Measurements from ENCODE around the gene CACNB3.
A peak's percentile ranks its signal among the peaks of the same experiment; 100 is the strongest.
"Not testable (repeated sequence)": the region's sequence is repeated elsewhere in the genome, so short reads cannot be mapped to it uniquely, and the experiment has no call there.

Gene CACNB3

DNA sequence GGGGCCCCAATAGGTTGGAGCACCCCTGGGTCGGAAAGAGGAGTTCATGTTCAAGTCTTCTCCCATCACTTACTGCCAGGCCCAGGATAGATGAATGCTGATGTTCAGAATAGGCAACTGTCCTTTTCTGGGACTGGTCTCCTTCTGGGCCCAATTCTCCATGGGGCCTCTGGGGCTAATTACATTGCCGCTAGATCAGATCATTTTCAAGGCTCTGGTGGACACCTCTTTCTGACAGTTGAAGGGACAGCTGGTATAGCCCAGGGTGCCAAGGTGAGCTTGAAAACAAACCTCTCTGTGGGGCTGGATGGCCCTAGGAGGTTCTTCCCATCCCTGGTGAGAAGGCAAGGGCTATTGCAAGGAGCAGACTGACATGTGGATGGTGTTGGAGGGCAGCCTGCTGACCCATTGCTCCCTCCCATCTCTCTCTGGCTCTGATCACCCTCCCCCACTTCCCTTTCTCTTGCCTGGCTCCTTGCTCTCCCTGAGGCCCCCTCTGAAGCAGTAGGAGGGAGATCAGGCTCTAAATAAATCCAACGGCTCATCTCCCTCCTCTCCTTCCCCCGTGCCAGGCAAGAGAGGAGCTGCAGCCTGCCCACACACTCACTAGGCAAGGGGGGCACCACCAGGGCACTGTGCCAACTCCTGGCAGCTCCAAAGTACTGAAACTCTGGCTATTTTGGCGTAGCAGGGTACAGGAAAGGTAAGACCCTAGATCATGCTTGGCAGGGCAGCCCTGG lies 1.9 kb downstream of the CACNB3 start:
- DNase-seq: no peak

DNA sequence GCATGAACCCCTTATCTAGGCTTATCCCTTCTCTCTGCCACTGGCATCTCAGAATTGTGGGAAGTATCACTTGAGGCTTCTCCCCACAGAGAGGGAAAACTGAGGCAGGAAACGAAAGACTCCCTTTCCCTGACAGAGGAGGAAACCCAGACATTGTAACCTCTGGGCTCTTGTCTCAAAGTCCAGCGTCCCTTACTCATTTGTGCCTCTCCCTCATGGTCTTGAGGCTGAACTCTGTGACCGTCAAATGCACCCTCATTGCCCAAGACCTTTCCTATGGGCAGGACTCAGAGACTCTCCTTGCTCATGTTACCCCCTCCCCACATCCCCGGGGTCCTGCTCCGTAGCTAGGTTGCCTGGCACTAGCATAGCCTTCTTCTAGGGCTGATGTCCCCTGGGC lies 3.8 kb downstream of the CACNB3 start:
- no peak for DNase-seq

DNA sequence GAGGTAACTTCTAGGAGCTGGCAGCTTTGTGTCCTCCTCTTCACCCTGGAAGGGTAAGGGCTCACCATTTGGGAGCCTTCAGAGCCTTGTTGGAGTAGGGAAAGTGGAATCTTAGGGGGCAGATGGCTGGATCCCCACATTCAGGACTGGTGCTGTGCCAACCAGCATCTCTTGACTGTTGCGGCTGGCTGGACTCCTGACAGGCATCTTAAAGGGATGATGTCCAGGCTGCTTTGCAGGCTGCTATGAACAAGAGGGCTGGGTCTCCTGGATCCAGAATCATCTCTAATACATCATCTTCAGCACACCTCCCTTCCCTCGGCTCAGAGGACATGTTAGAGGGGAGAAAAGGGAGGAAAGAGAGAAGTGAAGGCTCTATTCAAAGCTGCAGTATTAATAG lies 4.4 kb downstream of the CACNB3 start:
- DNase-seq: no peak

DNA sequence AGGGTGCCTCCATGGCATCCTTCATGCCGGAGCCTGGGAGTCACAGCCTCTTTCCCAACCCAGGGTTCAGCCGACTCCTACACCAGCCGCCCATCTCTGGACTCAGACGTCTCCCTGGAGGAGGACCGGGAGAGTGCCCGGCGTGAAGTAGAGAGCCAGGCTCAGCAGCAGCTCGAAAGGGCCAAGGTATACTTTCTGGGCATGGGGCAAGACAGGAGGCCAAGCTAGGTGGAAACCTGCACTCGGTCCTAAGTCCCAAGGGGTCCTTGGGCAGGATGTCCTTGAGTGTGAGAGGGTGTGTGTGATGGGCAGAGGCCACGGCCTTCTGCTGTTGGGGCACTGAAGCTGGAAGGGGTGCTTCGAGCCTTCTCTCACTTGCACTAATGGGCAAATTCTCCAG lies 5.0 kb downstream of the CACNB3 start:
- DNase-seq: no peak

GRCh38 chr12:48824112-48824511 lies 5.8 kb downstream of the CACNB3 start:
- no peak for DNase-seq

DNA sequence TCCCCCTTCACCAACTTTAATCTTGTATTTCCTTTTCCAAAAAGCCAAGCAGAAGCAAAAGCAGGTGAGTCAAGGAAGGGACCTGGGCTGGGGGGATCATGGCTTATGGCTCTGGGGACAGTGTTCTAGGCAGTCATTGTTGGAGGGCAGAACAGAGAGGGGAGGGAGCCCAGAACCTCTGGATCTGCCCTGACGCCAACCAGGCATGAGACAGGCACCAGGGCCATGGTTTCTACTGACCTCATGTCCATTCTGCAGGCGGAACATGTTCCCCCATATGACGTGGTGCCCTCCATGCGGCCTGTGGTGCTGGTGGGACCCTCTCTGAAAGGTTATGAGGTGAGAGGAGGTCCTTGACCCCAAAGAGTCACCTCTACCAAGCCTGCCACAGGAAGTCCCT lies 6.6 kb downstream of the CACNB3 start:
- no peak for DNase-seq

DNA sequence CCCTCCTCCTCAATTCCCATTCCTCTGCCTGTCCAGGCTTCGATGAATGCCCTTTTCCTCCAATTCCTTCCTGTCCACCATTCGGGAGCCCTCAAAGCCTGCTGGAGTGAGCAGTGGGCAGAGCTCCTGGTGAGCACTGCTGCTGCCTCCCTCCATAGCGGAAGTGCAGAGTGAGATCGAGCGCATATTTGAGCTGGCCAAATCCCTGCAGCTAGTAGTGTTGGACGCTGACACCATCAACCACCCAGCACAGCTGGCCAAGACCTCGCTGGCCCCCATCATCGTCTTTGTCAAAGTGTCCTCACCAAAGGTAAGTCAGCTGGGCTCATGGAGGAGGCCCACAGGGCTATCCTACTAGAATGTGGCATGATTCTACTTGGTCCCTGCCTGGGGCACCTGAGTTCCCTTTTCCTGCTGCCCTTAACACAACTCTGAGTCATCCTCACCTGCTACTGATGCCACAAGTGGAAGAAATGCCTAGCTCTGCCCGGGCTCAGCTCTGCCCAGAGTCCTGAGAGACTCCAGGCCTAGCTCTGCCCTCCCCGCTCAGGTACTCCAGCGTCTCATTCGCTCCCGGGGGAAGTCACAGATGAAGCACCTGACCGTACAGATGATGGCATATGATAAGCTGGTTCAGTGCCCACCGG lies 8.0 kb downstream of the CACNB3 start:
- no peak for DNase-seq

GRCh38 chr12:48827026-48827425 lies 8.7 kb downstream of the CACNB3 start:
- no peak for DNase-seq

DNA sequence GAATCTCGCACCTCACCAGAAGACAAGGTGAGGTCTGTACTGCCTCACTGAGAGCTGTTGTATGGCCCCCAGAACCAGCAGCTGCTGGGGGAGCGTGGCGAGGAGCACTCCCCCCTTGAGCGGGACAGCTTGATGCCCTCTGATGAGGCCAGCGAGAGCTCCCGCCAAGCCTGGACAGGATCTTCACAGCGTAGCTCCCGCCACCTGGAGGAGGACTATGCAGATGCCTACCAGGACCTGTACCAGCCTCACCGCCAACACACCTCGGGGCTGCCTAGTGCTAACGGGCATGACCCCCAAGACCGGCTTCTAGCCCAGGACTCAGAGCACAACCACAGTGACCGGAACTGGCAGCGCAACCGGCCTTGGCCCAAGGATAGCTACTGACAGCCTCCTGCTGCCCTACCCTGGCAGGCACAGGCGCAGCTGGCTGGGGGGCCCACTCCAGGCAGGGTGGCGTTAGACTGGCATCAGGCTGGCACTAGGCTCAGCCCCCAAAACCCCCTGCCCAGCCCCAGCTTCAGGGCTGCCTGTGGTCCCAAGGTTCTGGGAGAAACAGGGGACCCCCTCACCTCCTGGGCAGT lies 9.3 kb downstream of the CACNB3 start:
- no peak for DNase-seq

DNA sequence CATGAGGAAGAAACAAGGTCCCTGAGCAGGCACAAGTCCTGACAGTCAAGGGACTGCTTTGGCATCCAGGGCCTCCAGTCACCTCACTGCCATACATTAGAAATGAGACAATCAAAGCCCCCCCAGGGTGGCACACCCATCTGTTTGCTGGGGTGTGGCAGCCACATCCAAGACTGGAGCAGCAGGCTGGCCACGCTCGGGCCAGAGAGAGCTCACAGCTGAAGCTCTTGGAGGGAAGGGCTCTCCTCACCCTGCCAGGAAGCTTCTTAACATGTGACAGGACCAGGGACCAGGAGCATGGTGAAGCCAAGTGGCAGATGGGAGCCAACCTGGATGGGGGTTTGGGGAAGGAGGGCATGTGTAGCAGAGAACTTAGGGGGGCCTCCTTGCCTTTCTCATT lies 10.0 kb downstream of the CACNB3 start:
- no peak for DNase-seq

GRCh38 chr12:48828841-48829575 lies 10.7 kb downstream of the CACNB3 start:
- DNase-seq: no peak

DNA sequence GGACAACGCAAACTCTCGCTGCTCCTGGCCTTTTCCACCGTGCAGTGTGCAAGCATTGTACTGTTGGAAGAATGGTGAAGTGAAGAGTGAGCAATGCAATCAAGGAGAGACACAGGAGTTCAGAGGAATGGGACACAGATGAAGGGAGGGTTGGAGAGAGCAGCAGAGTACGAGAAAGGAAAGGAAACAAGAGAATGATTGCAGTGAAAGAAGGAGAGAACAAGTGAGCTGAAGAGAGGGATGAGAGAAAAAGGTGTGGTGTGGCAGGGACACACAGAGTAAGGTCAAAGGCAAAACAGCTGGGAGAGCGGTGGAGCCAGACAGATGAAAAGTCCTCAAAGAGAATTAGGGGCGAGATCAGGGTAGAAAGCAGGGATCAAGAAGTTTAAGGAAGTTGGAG lies 13.0 kb downstream of the CACNB3 start:
- no peak for DNase-seq

GRCh38 chr12:48832321-48833060 lies 14.2 kb downstream of the CACNB3 start:
- DNase-seq: no peak

DNA sequence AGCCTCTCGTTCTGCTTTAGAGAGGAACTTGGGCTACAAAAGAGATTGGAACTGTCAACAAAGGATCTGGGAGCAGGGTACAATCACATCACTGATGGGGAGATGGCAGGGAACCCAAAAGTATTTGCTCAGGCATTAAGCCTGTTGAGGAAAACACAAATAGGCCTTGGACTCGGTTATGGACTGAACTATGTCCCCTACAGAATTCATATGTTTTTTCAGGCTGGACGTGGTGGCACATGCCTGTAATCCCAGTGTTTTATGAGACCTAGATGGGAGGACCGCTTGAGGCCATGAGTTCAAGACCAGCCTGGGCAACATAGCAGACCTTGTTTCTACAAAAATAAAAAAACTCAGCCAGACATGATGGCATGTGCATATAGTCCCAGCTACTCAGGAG lies 19.8 kb downstream of the CACNB3 start:
- no peak for DNase-seq

- not testable (repeated sequence) for DNase-seq
These were observed 23.7 kb downstream of the CACNB3 start for GRCh38 chr12:48842021-48842420.

- peak; percentile 97 to 98 for DNase-seq
These were observed 33.8 kb downstream of the CACNB3 start, which contains the start of gene DDX23 for GRCh38 chr12:48851883-48852733. DDX23 (minus strand) TSS chr12:48852163; CDS start chr12:48845782, 6,381 bp downstream.

- peak; percentile 81 to 93 for DNase-seq
These were observed 34.7 kb downstream of the CACNB3 start for GRCh38 chr12:48852734-48853688.

GRCh38 chr12:48854488-48854887 lies 36.2 kb downstream of the CACNB3 start:
- DNase-seq: no peak

GRCh38 chr12:48854932-48855331 lies 36.6 kb downstream of the CACNB3 start:
- not testable (repeated sequence) for DNase-seq

DNA sequence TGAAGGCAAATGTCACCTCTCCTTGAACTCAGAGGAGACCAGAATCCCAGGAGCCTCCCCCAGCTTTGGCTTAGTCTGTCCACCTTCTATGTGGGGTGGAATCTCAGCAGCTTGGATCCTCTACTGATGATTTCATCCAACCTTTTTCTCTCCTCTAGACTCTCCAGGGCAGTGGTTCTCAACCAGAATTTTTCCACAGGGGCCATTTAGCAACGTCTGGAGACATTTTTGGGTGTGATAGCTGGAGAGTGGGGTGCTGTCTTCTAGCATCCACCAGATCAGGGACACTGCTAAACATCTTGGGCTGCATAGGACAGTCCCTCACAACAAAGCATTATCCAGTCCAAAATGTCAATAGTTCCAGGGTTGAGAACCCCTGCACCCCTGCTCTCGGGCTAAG lies 38.1 kb downstream of the CACNB3 start:
- no peak for DNase-seq
